Transverse colon (tissue), 4 donors: ENCODE results near the gene PYROXD2. TPM values are rescaled to one million over a fixed set of nuclear protein-coding genes. Genes with fewer than 3 reads are reported as not detected.

Experiments
- DNase-seq: peaks from one replicate; pipeline ENCODE4 v3.0.0-alpha.2; 2019
- H3K27ac ChIP-seq, 4 donors: fragments of 200-600 bp; sonication (generic); 2 replicates each; pipeline ENCODE4 v1.5.1; 2016 to 2018; ENCODE audit warnings: inconsistent platforms in 4 of 4
- H3K27me3 ChIP-seq: fragments of 200-600 bp; sonication (generic); 2 replicates; pipeline ENCODE4 v1.5.1; 2017; ENCODE audit warnings: inconsistent platforms
- H3K36me3 ChIP-seq, 4 donors: fragments of 200-600 bp; sonication (generic); 2 replicates each; pipeline ENCODE4 v1.5.1; 2017 to 2019; ENCODE audit warnings: inconsistent platforms in 4 of 4
- H3K4me1 ChIP-seq, 4 donors: fragments of 200-600 bp; sonication (generic); 2 replicates each; pipeline ENCODE4 v1.5.1; 2017 to 2020; ENCODE audit warnings: inconsistent platforms in 4 of 4
- H3K4me3 ChIP-seq, 4 donors: fragments of 200-600 bp; sonication (generic); 1 replicate in 1 of 4; 2 replicates in 3 of 4; pipeline versions ENCODE4 v1.5.1 to v1.6.1; 2017 to 2019; ENCODE audit warnings: inconsistent platforms in 4 of 4
- H3K9me3 ChIP-seq, 2 donors: fragments of 200-600 bp; sonication (generic); 2 replicates each; pipeline ENCODE4 v1.5.1; 2017 to 2019; ENCODE audit warnings: inconsistent platforms in 2 of 2
- CTCF ChIP-seq, 5 experiments: fragments of 200-600 bp in 3 of 5; fragments of 450-650 bp in 2 of 5; sonication (generic) in 3 of 5; IDR thresholded peaks; 1 replicate in 2 of 5; 2 replicates in 3 of 5; pipeline ENCODE4 v1.5.1; 2016 to 2017; ENCODE audit warnings: antibody characterized with exemption in 5 of 5, inconsistent platforms in 3 of 5, mild to moderate bottlenecking in 2 of 5, moderate library complexity in 1 of 5
- EP300 ChIP-seq: sonication (generic); formaldehyde crosslinking; IDR thresholded peaks from one replicate; pipeline ENCODE4 v1.6.1; 2017; ENCODE audit warnings: antibody characterized with exemption, low read depth
- POLR2A ChIP-seq: fragments of 450-650 bp; IDR thresholded peaks from one replicate; pipeline ENCODE4 v1.6.1; 2016; ENCODE audit warnings: antibody characterized with exemption, mild to moderate bottlenecking, moderate library complexity
- POLR2AphosphoS5 ChIP-seq, 3 donors: sonication (generic); formaldehyde crosslinking; IDR thresholded peaks; one replicate each; pipeline ENCODE4 v1.6.1; 2016; ENCODE audit warnings: antibody characterized with exemption in 3 of 3
- WGBS, 2 donors: methylation state at CpG; one replicate each; pipeline ENCODE4 v1.1.5; 2018; ENCODE audit warnings: low coverage in 1 of 2; 5-methylcytosine and 5-hydroxymethylcytosine counted together
- in situ Hi-C, 4 donors: fragments of 200-750 bp; cut with MboI; loops; one replicate each; pipeline versions ENCODE4 v1.15.0 to v1.15.1; 2017; ENCODE audit warnings: low sequenced_read_pairs in 3 of 4, low pct_ligation_motif_present in 1 of 4, low pct_unique_long_range_greater_than_20kb in 1 of 4
- intact Hi-C: fragments of 100-400 bp; cut with DNase I; formaldehyde crosslinking; loops from one replicate; pipeline ENCODE4 v1.15.1; 2023; ENCODE audit warnings: low total_unique reads
- small RNA-seq, 4 donors: library from RNA; depleted of rRNA; stranded (forward); fragments of <200 nt; gene quantifications; one replicate each; pipeline ENCODE3, GENCODE V24; 2016
- total RNA-seq, 4 donors: library from RNA; depleted of rRNA; stranded (reverse); fragments of >200 nt; gene quantifications; one replicate each; pipeline ENCODE4 v1.1.0, GENCODE V29; 2016

Gene PYROXD2
- total RNA-seq, 4 donors from 2014 or later, result 3.0 to 14.9 (median 8.4) TPM

DNA sequence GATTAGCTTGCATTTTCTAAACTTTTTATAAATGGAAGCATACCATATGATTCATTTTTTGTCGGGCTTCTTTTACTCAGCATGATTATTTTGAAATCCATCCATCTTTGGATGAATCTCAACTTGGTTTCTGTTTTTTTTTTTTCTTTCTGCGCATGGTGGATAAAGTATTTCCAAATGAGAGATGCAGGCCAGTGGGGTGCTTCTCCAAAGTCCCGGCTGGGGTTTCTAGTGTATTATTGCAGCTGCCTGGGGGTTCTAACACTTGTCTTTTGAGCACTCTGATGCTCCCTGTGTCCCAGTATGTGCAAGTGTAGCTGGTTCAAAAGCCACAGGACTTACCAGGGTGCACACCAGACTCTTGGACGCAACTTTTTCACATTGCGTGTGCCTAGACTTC, 76.1 kb downstream of the PYROXD2 start:
- in situ Hi-C loops, result no loop called here

GRCh38 chr10:98338318-98338717, 76.7 kb downstream of the PYROXD2 start:
- intact Hi-C loops, result no loop called here

More for the DNA sequence above, 76.1 kb downstream of the PYROXD2 start:
- no peak for DNase-seq
- H3K36me3 ChIP-seq, result no peaks in the 10 kb centered on the region
- intact Hi-C loops, result no loop called here
- H3K4me3 ChIP-seq, result no peak overlapping the region
- no peak overlapping the region for H3K27ac ChIP-seq
- no peaks in the 10 kb centered on the region for H3K27me3 ChIP-seq
- no peaks in the 10 kb centered on the region for H3K9me3 ChIP-seq
- no peaks in the 10 kb centered on the region for H3K4me1 ChIP-seq
- TF ChIP-seq POLR2A (no peak), EP300 (no peak), CTCF (IDR thresholded peaks at IDR 0.05) (no peak), POLR2AphosphoS5 (IDR thresholded peaks at IDR 0.05) (no peak)
- 71 to 93% methylated on average over 2 to 5 of the region's 5 CpGs for WGBS, 2 donors

DNA sequence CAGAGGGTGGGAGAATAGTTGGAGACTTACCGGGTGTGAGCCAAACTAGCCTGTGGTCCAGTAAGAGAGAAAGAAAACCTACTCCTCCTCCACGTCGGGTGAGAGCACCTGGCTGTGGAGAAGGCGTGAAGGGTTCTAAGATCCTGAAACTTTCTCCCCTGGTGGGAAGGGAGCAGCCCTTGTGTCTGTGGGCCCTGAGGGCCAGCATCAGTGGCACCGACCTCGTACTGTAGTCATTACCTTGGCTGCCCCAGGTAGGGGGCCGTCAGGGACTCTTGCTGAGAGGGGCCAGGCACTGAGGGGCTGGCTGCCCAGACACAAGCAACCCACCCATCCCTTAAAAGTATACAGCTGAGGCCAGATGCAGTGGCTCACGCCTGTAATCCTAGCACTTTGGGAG, 77.5 kb downstream of the PYROXD2 start:
- Histone ChIP-seq H3K27ac (no peak overlapping the region), H3K4me1 (peaks cover 0 to 8% (median 0%) of the 10 kb centered on the region in 4 donors), H3K4me3 (no peak overlapping the region), H3K9me3 (no peaks in the 10 kb centered on the region), H3K36me3 (no peaks in the 10 kb centered on the region), H3K27me3 (no peaks in the 10 kb centered on the region)
- 60 to 90% methylated on average over 3 to 8 of the region's 8 CpGs for WGBS, 2 donors
- in situ Hi-C loops (no loop called here), intact Hi-C loops (no loop called here)
- TF ChIP-seq CTCF (IDR thresholded peaks at IDR 0.05) (no peak), POLR2A (no peak), POLR2AphosphoS5 (IDR thresholded peaks at IDR 0.05) (no peak), EP300 (no peak)
- no peak for DNase-seq

More at GRCh38 chr10:98338318-98338717, 76.7 kb downstream of the PYROXD2 start:
- in situ Hi-C loops, result no loop called here
- no peak for DNase-seq
- Histone ChIP-seq H3K36me3 (no peaks in the 10 kb centered on the region), H3K9me3 (no peaks in the 10 kb centered on the region), H3K27ac (no peak overlapping the region), H3K27me3 (no peaks in the 10 kb centered on the region), H3K4me1 (peaks cover 0 to 2% (median 0%) of the 10 kb centered on the region in 4 donors), H3K4me3 (no peak overlapping the region)
- TF ChIP-seq CTCF (IDR thresholded peaks at IDR 0.05), result no peak
- TF ChIP-seq POLR2A, result no peak
- TF ChIP-seq POLR2AphosphoS5 (IDR thresholded peaks at IDR 0.05), result no peak
- TF ChIP-seq EP300, result no peak
- WGBS, 2 donors, result 79 to 83% methylated on average over 5 to 6 of the region's 6 CpGs

Small RNAs within 50 kb of the gene (small RNA-seq; reads per million reads assigned to genes)
- 0 to 0.42 (median 0.06) reads per million in 4 donors for gene MIR4685

Other genes with a start within 250 kb of the PYROXD2 start
- gene LOXL4, start 147.0 kb downstream of the PYROXD2 start, total RNA-seq, result 1 to 10 TPM; 1.9 to 6.4 (median 2.8) TPM
- gene HPS1, start 31.8 kb upstream of the PYROXD2 start, total RNA-seq, result 100 to 1,000 TPM in 2 of 4 donors, 10 to 100 TPM in 2; 62.9 to 160 (median 95.1) TPM